NCI-H187 treated with DMSO at 0.1 percent for 48 hours (cell line): ENCODE measurements around the gene CACNA1D.

ENCODE experiments used
- DNase-seq: peaks from one replicate; lab custom pipeline; 2025; lab: John Stamatoyannopoulos, UW

Gene CACNA1D

GRCh38 chr3:53808496-53808895 lies 314.1 kb downstream of the CACNA1D start:
- DNase-seq = no peak

- DNase-seq = no peak
These were observed 314.9 kb downstream of the CACNA1D start for GRCh38 chr3:53809267-53809666.

GRCh38 chr3:53809764-53810400 lies 315.5 kb downstream of the CACNA1D start:
- no peak for DNase-seq

GRCh38 chr3:53811143-53811927 lies 316.9 kb downstream of the CACNA1D start:
- DNase-seq = no peak

- no peak for DNase-seq
These were observed 318.0 kb downstream of the CACNA1D start for GRCh38 chr3:53812434-53812833.

- no peak for DNase-seq
These were observed 318.8 kb downstream of the CACNA1D start for GRCh38 chr3:53813229-53813628.

GRCh38 chr3:53813876-53814275 lies 319.5 kb downstream of the CACNA1D start:
- DNase-seq = no peak

GRCh38 chr3:53815067-53815466 lies 320.7 kb downstream of the CACNA1D start:
- DNase-seq = no peak

GRCh38 chr3:53815651-53816050 lies 321.2 kb downstream of the CACNA1D start:
- no peak for DNase-seq

- DNase-seq = no peak
These were observed 322.0 kb downstream of the CACNA1D start for GRCh38 chr3:53816425-53816824.

GRCh38 chr3:53817211-53817610 lies 322.8 kb downstream of the CACNA1D start:
- DNase-seq = no peak

GRCh38 chr3:53817809-53818208 lies 323.4 kb downstream of the CACNA1D start:
- DNase-seq = no peak

GRCh38 chr3:53818221-53819162 lies 324.1 kb downstream of the CACNA1D start:
- no peak for DNase-seq

- DNase-seq = no peak
These were observed 324.9 kb downstream of the CACNA1D start for GRCh38 chr3:53819163-53819868.

GRCh38 chr3:53820084-53820483 lies 325.7 kb downstream of the CACNA1D start:
- DNase-seq = no peak

GRCh38 chr3:53820756-53821580 lies 326.6 kb downstream of the CACNA1D start:
- DNase-seq = no peak

GRCh38 chr3:53821631-53822121 lies 327.3 kb downstream of the CACNA1D start:
- DNase-seq = no peak

- no peak for DNase-seq
These were observed 327.9 kb downstream of the CACNA1D start for GRCh38 chr3:53822331-53822741.

GRCh38 chr3:53823026-53823955 lies 328.9 kb downstream of the CACNA1D start:
- no peak for DNase-seq
